IPS DF 6.9 (cell line): ENCODE data around the gene GPC5.
"Not testable (repeated sequence)": the region's sequence is repeated elsewhere in the genome, so short reads cannot be mapped to it uniquely, and the experiment has no call there.

Experiments
- DNase-seq: peaks from one replicate; pipeline ENCODE4 v3.0.0-alpha.2; 2013; ENCODE audit warnings: low read depth, low spot score
- H3K27ac ChIP-seq: one replicate; pipeline ENCODE4 v1.5.1; 2013; ENCODE audit warnings: low read length, control low read depth
- H3K27me3 ChIP-seq: 2 replicates; pipeline ENCODE4 v1.6.1; 2013; ENCODE audit warnings: mild to moderate bottlenecking, low read length; ENCODE audit not compliant: control insufficient read depth, insufficient read depth
- H3K36me3 ChIP-seq: 2 replicates; pipeline ENCODE4 v1.6.1; 2013; ENCODE audit warnings: low read length; ENCODE audit not compliant: control insufficient read depth, insufficient read depth
- H3K4me1 ChIP-seq: 2 replicates; pipeline ENCODE4 v1.6.1; 2013; ENCODE audit warnings: low read length; ENCODE audit not compliant: control insufficient read depth, insufficient read depth
- H3K4me3 ChIP-seq: 2 replicates; pipeline ENCODE4 v1.5.1; 2013; ENCODE audit warnings: mild to moderate bottlenecking, low read length
- H3K9me3 ChIP-seq: 2 replicates; pipeline ENCODE4 v1.6.1; 2013; ENCODE audit warnings: low read length, inconsistent platforms; ENCODE audit not compliant: control insufficient read depth, insufficient read depth
- WGBS: extraction: QIAGEN DNeasy Blood & Tissue Kit; methylation state at CpG from one replicate; pipeline ENCODE4 v1.1.7; 2013; ENCODE audit warnings: mixed read lengths, missing lambda C conversion rate; ENCODE audit not compliant: insufficient read length, insufficient coverage; 5-methylcytosine and 5-hydroxymethylcytosine counted together

The GPC5 gene

GRCh38 chr13:92262100-92262788 is 863.8 kb downstream of the GPC5 start:
- H3K36me3 ChIP-seq = no peaks in the 10 kb centered on the region
- no peaks in the 10 kb centered on the region; the same call in 1 of the 2 replicates for H3K4me1 ChIP-seq
- H3K9me3 ChIP-seq = no peaks in the 10 kb centered on the region
- no peak overlapping the region for H3K27ac ChIP-seq
- DNase-seq = no peak
- H3K27me3 ChIP-seq = no peaks in the 10 kb centered on the region
- H3K4me3 ChIP-seq = no peak overlapping the region
- no CpG with 5 or more reads among the region's 3 CpGs for WGBS

DNA sequence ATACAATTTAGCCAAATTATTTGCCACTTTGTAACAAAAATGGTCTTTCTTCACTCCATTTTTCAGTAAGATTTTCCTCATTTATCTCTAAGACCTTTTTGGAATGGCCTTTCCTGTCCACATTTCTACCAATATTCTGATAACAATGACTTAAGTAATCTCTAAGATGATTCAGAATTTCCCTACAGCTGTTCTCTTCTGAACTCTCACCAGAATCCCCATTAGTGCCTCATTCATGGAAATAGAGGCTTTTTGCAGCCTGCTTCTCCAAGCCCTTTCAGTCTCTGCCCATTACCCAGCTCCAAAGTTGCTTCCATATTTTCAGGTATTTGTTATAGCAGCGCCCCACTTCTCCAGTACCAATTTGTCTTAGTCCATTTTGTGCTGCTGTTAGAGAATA is 867.0 kb downstream of the GPC5 start:
- Histone ChIP-seq H3K27ac (no peak overlapping the region), H3K4me3 (no peak overlapping the region), H3K36me3 (no peaks in the 10 kb centered on the region), H3K4me1 (no peaks in the 10 kb centered on the region; the same call in 1 of the 2 replicates), H3K27me3 (no peaks in the 10 kb centered on the region), H3K9me3 (no peaks in the 10 kb centered on the region)
- no CpG with 5 or more reads among the region's 1 CpG for WGBS
- no peak for DNase-seq

- no peak overlapping the region for H3K4me3 ChIP-seq
- no peaks in the 10 kb centered on the region for H3K36me3 ChIP-seq
- no CpG with 5 or more reads among the region's 1 CpG for WGBS
- no peaks in the 10 kb centered on the region for H3K27me3 ChIP-seq
- no peaks in the 10 kb centered on the region for H3K4me1 ChIP-seq
- H3K9me3 ChIP-seq = no peaks in the 10 kb centered on the region
- DNase-seq = no peak
- no peak overlapping the region for H3K27ac ChIP-seq
Measured at GRCh38 chr13:92270990-92271389, 872.6 kb downstream of the GPC5 start.

DNA sequence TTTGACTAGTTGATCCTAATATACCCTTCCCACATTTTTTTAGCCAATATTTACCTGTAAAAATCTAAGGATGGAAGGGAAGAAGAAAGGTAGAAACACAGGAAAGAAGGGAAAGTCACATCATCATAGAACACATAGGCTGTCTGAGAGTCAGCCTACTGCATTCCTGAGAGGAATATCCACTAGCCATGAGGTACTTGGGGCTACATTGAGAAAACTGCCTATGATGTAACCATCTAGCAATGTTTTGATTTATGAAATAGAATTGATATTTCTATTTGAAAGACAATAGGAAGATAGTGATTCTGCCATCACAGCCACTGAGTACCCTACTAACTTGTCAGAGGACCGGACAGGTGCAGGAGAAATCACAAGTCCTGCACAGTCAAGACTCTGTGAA is 873.8 kb downstream of the GPC5 start:
- Histone ChIP-seq H3K4me3 (no peak overlapping the region), H3K4me1 (no peaks in the 10 kb centered on the region), H3K36me3 (no peaks in the 10 kb centered on the region), H3K27ac (no peak overlapping the region), H3K27me3 (no peaks in the 10 kb centered on the region), H3K9me3 (no peaks in the 10 kb centered on the region)
- WGBS = no CpG with 5 or more reads among the region's 1 CpG
- no peak for DNase-seq

DNA sequence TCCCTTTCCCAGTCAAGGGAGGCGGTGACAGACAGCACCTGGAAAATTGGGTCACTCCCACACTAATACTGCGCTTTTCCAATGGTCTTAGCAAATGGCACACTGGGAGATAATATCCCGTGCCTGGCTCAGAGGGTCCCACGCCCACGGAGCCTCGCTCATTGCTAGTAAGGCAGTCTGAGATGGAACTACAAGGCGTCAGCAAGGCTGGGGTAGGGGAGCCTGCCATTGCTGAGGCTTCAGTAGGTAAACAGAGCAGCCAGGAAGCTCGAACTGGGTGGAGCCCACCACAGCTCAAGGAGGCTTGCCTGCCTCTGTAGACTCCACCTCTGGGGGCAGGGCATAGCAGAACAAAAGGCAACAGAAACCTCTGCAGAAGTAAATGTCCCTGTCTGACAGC is 882.6 kb downstream of the GPC5 start:
- not testable (repeated sequence) for H3K36me3 ChIP-seq, H3K9me3 ChIP-seq, H3K4me1 ChIP-seq, DNase-seq, H3K27me3 ChIP-seq, H3K27ac ChIP-seq, H3K4me3 ChIP-seq
- no CpG with 5 or more reads among the region's 8 CpGs for WGBS

- H3K27me3 ChIP-seq, H3K4me3 ChIP-seq, DNase-seq, H3K4me1 ChIP-seq, H3K27ac ChIP-seq, H3K9me3 ChIP-seq, H3K36me3 ChIP-seq: not testable (repeated sequence)
- WGBS = no CpG with 5 or more reads among the region's 29 CpGs
Measured at GRCh38 chr13:92290718-92291307, 892.4 kb downstream of the GPC5 start.

DNA sequence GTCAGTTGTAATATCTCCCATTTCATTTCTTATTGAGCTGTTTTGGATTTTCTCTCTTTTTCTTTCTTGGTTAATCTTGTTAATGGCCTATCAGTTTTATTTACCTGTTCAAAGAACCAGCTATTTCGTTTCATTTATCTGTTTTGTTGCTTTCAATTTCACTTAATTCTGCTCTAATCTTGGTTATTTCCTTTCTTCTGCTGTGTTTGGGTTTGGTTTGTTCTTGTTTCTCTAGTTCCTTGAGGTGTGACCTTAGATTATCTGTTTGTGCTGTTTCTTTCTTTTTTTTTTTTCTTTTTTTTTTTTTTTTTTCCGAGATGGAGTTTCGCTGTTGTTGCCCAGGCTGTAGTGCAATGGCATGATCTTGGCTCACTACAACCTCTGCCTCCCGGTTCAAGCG is 896.1 kb downstream of the GPC5 start:
- H3K36me3 ChIP-seq, DNase-seq, H3K4me1 ChIP-seq, H3K27ac ChIP-seq, H3K9me3 ChIP-seq, H3K4me3 ChIP-seq, H3K27me3 ChIP-seq: not testable (repeated sequence)
- WGBS = no CpG with 5 or more reads among the region's 5 CpGs

- H3K4me3 ChIP-seq, H3K9me3 ChIP-seq, H3K36me3 ChIP-seq, H3K27me3 ChIP-seq, DNase-seq, H3K4me1 ChIP-seq, H3K27ac ChIP-seq: not testable (repeated sequence)
- WGBS = no CpG with 5 or more reads among the region's 3 CpGs
Measured at GRCh38 chr13:92296154-92296671, 897.8 kb downstream of the GPC5 start.

GRCh38 chr13:92297971-92298942 is 899.8 kb downstream of the GPC5 start:
- DNase-seq = no peak
- WGBS = no CpG with 5 or more reads among the region's 22 CpGs
- Histone ChIP-seq H3K4me3 (no peak overlapping the region), H3K27ac (no peak overlapping the region), H3K36me3 (no peaks in the 10 kb centered on the region), H3K4me1 (no peaks in the 10 kb centered on the region), H3K9me3 (no peaks in the 10 kb centered on the region), H3K27me3 (no peaks in the 10 kb centered on the region)

GRCh38 chr13:92300651-92301050 is 902.2 kb downstream of the GPC5 start:
- Histone ChIP-seq H3K36me3 (no peaks in the 10 kb centered on the region), H3K4me1 (no peaks in the 10 kb centered on the region), H3K27ac (no peak overlapping the region), H3K27me3 (no peaks in the 10 kb centered on the region), H3K4me3 (no peak overlapping the region), H3K9me3 (no peaks in the 10 kb centered on the region)
- no CpG with 5 or more reads among the region's 1 CpG for WGBS
- DNase-seq = no peak
